H54 (cell line): Measurements from ENCODE around the gene PBRM1.
A peak's percentile ranks its signal among the peaks of the same experiment; 100 is the strongest.

Source experiments
- DNase-seq: peaks from one replicate; pipeline ENCODE4 v3.0.0; 2011; ENCODE audit warnings: low spot score, mixed read lengths; ENCODE audit not compliant: insufficient read length
- FAIRE-seq: peaks from 3 replicates; lab custom pipeline; 2011; peaks lifted over from hg19 to GRCh38; lab: Jason Lieb, UNC
- POLR2A ChIP-seq: IDR thresholded peaks from 2 replicates; pipeline ENCODE4 v1.6.1; 2011; ENCODE audit warnings: low read depth, mild to moderate bottlenecking, low read length

PBRM1 gene

GRCh38 chr3:52671676-52672075 lies 14.0 kb downstream of the PBRM1 start:
- no peak for DNase-seq
- no peak for FAIRE-seq

GRCh38 chr3:52670621-52671521 lies 14.8 kb downstream of the PBRM1 start:
- TF ChIP-seq POLR2A, result no peak
- DNase-seq (peak; percentile 49), FAIRE-seq (peak; percentile 100)

More at GRCh38 chr3:52671676-52672075, 14.0 kb downstream of the PBRM1 start:
- no peak for TF ChIP-seq POLR2A

- FAIRE-seq (no peak), DNase-seq (no peak)
- TF ChIP-seq POLR2A, result no peak
Measured at GRCh38 chr3:52663098-52663497, 22.6 kb downstream of the PBRM1 start.

- DNase-seq (no peak), FAIRE-seq (no peak)
- no peak for TF ChIP-seq POLR2A
Measured at GRCh38 chr3:52660046-52660445, 25.7 kb downstream of the PBRM1 start.

- no peak for FAIRE-seq
- no peak for DNase-seq
- no peak for TF ChIP-seq POLR2A
Measured at GRCh38 chr3:52655895-52656294, 29.8 kb downstream of the PBRM1 start.

- TF ChIP-seq POLR2A, result no peak
- DNase-seq, result no peak
- no peak for FAIRE-seq
Measured at GRCh38 chr3:52651592-52651991, 34.1 kb downstream of the PBRM1 start.

- TF ChIP-seq POLR2A, result no peak
- no peak for DNase-seq
- peak; percentile 70 for FAIRE-seq
Measured at GRCh38 chr3:52650439-52650838, 35.3 kb downstream of the PBRM1 start.

- no peak for TF ChIP-seq POLR2A
- no peak for DNase-seq
- FAIRE-seq, result peak; percentile 65
Measured at GRCh38 chr3:52649461-52650210, 36.1 kb downstream of the PBRM1 start.

GRCh38 chr3:52645549-52645948 lies 40.2 kb downstream of the PBRM1 start:
- FAIRE-seq (peak; percentile 36), DNase-seq (no peak)
- no peak for TF ChIP-seq POLR2A

GRCh38 chr3:52636673-52637072 lies 49.0 kb downstream of the PBRM1 start:
- FAIRE-seq (no peak), DNase-seq (no peak)
- TF ChIP-seq POLR2A, result no peak

- no peak for TF ChIP-seq POLR2A
- DNase-seq (no peak), FAIRE-seq (no peak)
Measured at GRCh38 chr3:52633786-52634185, 51.9 kb downstream of the PBRM1 start.

- TF ChIP-seq POLR2A, result no peak
- FAIRE-seq (no peak), DNase-seq (no peak)
Measured at GRCh38 chr3:52625041-52625440, 60.7 kb downstream of the PBRM1 start.

- TF ChIP-seq POLR2A, result no peak
- DNase-seq (no peak), FAIRE-seq (no peak)
Measured at GRCh38 chr3:52623234-52623792, 62.4 kb downstream of the PBRM1 start.

- no peak for FAIRE-seq
- TF ChIP-seq POLR2A, result no peak
- no peak for DNase-seq
Measured at GRCh38 chr3:52620580-52620979, 65.1 kb downstream of the PBRM1 start.

GRCh38 chr3:52615166-52615565 lies 70.5 kb downstream of the PBRM1 start:
- no peak for DNase-seq
- no peak for TF ChIP-seq POLR2A
- FAIRE-seq, result no peak
